HepG2 (cell line): ENCODE measurements around the gene THAP3. TPM values are rescaled to one million over a fixed set of nuclear protein-coding genes. Genes with fewer than 3 reads are reported as not detected.

Source experiments
- ATAC-seq: fragments of 200-7000 bp; cut with Tn5 transposase; 3 replicates; pipeline ENCODE4 v1.9.1; 2020; ENCODE audit warnings: mild to moderate bottlenecking, moderate library complexity
- BruUV-seq: library from RNA; stranded (reverse); fragments of 400-500 nt; replicated peaks from 2 replicates; lab custom pipeline; 2021; lab: Mats Ljungman, UMichigan
- CTCF ChIA-PET: fragments of 300-600 bp; formaldehyde crosslinking; extraction: SDS; loops from one replicate; lab custom pipeline; 2021; ENCODE audit warnings: low total read pairs, inconsistent platforms, low intra/inter-chr PET ratio; lab: Yijun Ruan, JAX
- POLR2A ChIA-PET: fragments of 350-600 bp; sonication (Branson Sonifier 250); formaldehyde crosslinking; loops from one replicate; lab custom pipeline; 2020; ENCODE audit warnings: antibody characterized with exemption, inconsistent platforms; lab: Yijun Ruan, JAX
- DNase-seq: peaks from one replicate; pipeline ENCODE4 v3.0.0-alpha.2; 2015; ENCODE audit warnings: low spot score
- FAIRE-seq: peaks from 3 replicates; lab custom pipeline; 2011; peaks lifted over from hg19 to GRCh38; lab: Jason Lieb, UNC
- H2AFZ ChIP-seq: one replicate; pipeline ENCODE4 v1.6.1; 2011; ENCODE audit warnings: low read length, inconsistent platforms
- H3K27ac ChIP-seq: fragments of 300-600 bp; 3 replicates; pipeline ENCODE4 v1.8.0; 2011; ENCODE audit warnings: mixed run types, mild to moderate bottlenecking, mixed read lengths, low read length, inconsistent platforms; ENCODE audit not compliant: insufficient read depth; ENCODE audit errors: extremely low read length
- H3K27me3 ChIP-seq, 2 experiments: fragments of 200-600 bp in 1 of 2; 2 replicates in 1 of 2; 3 replicates in 1 of 2; pipeline versions ENCODE4 v1.6.0 to v1.8.0; 2011; ENCODE audit warnings: low read length in 2 of 2, mild to moderate bottlenecking in 2 of 2, moderate library complexity in 2 of 2, inconsistent platforms in 1 of 2; ENCODE audit not compliant: insufficient read depth in 2 of 2, control insufficient read depth in 1 of 2
- H3K36me3 ChIP-seq, 2 experiments: fragments of 200-600 bp in 1 of 2; replicated peaks in 1 of 2; 2 replicates in 1 of 2; 3 replicates in 1 of 2; pipeline versions ENCODE4 v1.5.1 to v1.8.0; 2011; ENCODE audit warnings: low read length in 2 of 2, inconsistent platforms in 1 of 2; ENCODE audit not compliant: insufficient read depth in 2 of 2, control insufficient read depth in 1 of 2
- H3K4me1 ChIP-seq: 2 replicates; pipeline ENCODE4 v1.5.1; 2012; ENCODE audit warnings: low read length, inconsistent platforms; ENCODE audit not compliant: insufficient read depth
- H3K4me2 ChIP-seq: 2 replicates; pipeline ENCODE4 v1.6.0; 2011; ENCODE audit warnings: low read depth, low read length, inconsistent platforms
- H3K4me3 ChIP-seq, 3 experiments: fragments of 200-600 bp in 1 of 3; sonication (generic), shearing (Covaris generic) in 1 of 3; replicated peaks in 1 of 3; 2 replicates each; pipeline ENCODE4 v1.5.1; 2011 to 2016; ENCODE audit warnings: low read length in 3 of 3, inconsistent platforms in 2 of 3, low read depth in 2 of 3, mild to moderate bottlenecking in 2 of 3, control low read depth in 1 of 3, mixed read lengths in 1 of 3; ENCODE audit not compliant: insufficient read depth in 1 of 3
- H3K79me2 ChIP-seq: one replicate; pipeline ENCODE4 v1.6.1; 2011; ENCODE audit warnings: low read length, inconsistent platforms; ENCODE audit not compliant: insufficient read depth
- H3K9ac ChIP-seq: 2 replicates; pipeline ENCODE4 v1.6.0; 2011; ENCODE audit warnings: mild to moderate bottlenecking, low read depth, low read length, inconsistent platforms; ENCODE audit not compliant: insufficient read depth
- H3K9me3 ChIP-seq: 2 replicates; pipeline ENCODE4 v1.5.1; 2012; ENCODE audit warnings: mild to moderate bottlenecking, low read length
- H4K20me1 ChIP-seq: 2 replicates; pipeline ENCODE4 v1.6.0; 2011; ENCODE audit warnings: inconsistent platforms, mild to moderate bottlenecking, low read length, moderate library complexity; ENCODE audit not compliant: insufficient read depth
- AGO1 ChIP-seq: fragments of 200-400 bp; formaldehyde crosslinking; IDR thresholded peaks from 2 replicates; pipeline ENCODE4 v1.6.1; 2017; ENCODE audit warnings: mild to moderate bottlenecking, low read depth, low read length, moderate library complexity; ENCODE audit not compliant: poor library complexity, severe bottlenecking
- AGO2 ChIP-seq: fragments of 200-400 bp; formaldehyde crosslinking; optimal IDR thresholded peaks from 2 replicates; pipeline ENCODE3; 2017; ENCODE audit warnings: mild to moderate bottlenecking, low read depth, low read length, moderate library complexity
- RBM22 ChIP-seq: fragments of 200-400 bp; formaldehyde crosslinking; optimal IDR thresholded peaks from 2 replicates; pipeline ENCODE3; 2017; ENCODE audit warnings: mild to moderate bottlenecking, low read length, moderate library complexity
- SRY ChIP-seq: sonication (generic); formaldehyde crosslinking; IDR thresholded peaks from 2 replicates; pipeline ENCODE4 v1.8.0; 2022; ENCODE audit warnings: mild to moderate bottlenecking, missing genetic modification reagents
- WGBS: methylation state at CpG from one replicate; pipeline ENCODE4 v1.1.6; 2017; ENCODE audit warnings: low lambda C conversion rate; 5-methylcytosine and 5-hydroxymethylcytosine counted together
- in situ Hi-C: cut with HindIII; loops from 2 replicates; pipeline ENCODE4 v1.10.0; 2017; ENCODE audit warnings: low pct_unique_long_range_greater_than_20kb; ENCODE audit not compliant: extremely low pct_ligation_motif_present
- intact Hi-C: fragments of 100-400 bp; cut with micrococcal nuclease; formaldehyde crosslinking; loops from one replicate; pipeline ENCODE4 v1.10.0; 2022; ENCODE audit not compliant: unreplicated experiment
- polyA plus RNA-seq, 8 experiments: library from polyadenylated mRNA; depleted of rRNA in 3 of 8; stranded (reverse) in 7 of 8; unstranded in 1 of 8; fragments of >200 nt; fragmentation: Illumina TruSeq in 4 of 8; extraction: Trizol in 4 of 8; gene quantifications; 2 replicates each; pipeline versions ENCODE4 v1.2.1 to v1.2.3, GENCODE V29; 2011 to 2016; ENCODE audit warnings: low read depth in 4 of 8, missing spikeins in 1 of 8, mixed read lengths in 1 of 8; ENCODE audit not compliant: insufficient read depth in 1 of 8
- total RNA-seq, 5 experiments: library from RNA; depleted of rRNA; stranded (reverse); fragments of >200 nt; fragmentation: Illumina TruSeq; extraction: Trizol; gene quantifications; 2 replicates each; pipeline ENCODE4 v1.2.3, GENCODE V29; 2016; ENCODE audit warnings: low read depth in 1 of 5
- TF ChIP-seq, protein P1 (sequence below): sonication (generic); formaldehyde crosslinking; IDR thresholded peaks from 2 replicates; pipeline ENCODE4 v1.5.1; 2020; ENCODE audit warnings: missing genetic modification reagents, mild to moderate bottlenecking, borderline replicate concordance
- TF ChIP-seq, protein P2 (sequence below): sonication (generic); formaldehyde crosslinking; IDR thresholded peaks from 2 replicates; pipeline ENCODE4 v1.4.0; 2020; ENCODE audit warnings: missing genetic modification reagents

THAP3 gene
- total and polyA plus RNA-seq, 2 of the 13 experiments (the other 11 are each of a cell fraction or from before 2014, with no cell fraction given), result 10.3 to 14.9 TPM

DNA sequence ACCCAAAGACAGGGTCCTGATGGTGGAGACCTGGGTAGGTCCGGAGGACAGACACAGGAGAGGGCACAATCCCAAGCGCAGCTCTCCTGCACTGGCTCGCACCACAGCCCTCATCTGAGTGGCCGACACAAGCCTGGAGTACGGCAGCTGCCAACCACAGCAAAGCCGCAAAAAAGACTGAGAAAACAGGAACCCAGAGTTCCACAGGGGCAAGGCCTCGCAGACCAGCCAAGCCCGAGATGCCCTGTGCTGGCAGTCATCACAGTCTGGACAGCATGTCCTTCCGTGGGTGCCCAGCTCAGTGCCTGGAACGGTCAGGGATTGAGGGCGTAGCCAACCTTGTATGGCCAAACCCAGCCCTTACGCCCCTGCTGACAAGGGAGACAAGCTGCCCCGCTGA, 33.4 kb upstream of the THAP3 start (continued):
- TF ChIP-seq, protein P1, sequence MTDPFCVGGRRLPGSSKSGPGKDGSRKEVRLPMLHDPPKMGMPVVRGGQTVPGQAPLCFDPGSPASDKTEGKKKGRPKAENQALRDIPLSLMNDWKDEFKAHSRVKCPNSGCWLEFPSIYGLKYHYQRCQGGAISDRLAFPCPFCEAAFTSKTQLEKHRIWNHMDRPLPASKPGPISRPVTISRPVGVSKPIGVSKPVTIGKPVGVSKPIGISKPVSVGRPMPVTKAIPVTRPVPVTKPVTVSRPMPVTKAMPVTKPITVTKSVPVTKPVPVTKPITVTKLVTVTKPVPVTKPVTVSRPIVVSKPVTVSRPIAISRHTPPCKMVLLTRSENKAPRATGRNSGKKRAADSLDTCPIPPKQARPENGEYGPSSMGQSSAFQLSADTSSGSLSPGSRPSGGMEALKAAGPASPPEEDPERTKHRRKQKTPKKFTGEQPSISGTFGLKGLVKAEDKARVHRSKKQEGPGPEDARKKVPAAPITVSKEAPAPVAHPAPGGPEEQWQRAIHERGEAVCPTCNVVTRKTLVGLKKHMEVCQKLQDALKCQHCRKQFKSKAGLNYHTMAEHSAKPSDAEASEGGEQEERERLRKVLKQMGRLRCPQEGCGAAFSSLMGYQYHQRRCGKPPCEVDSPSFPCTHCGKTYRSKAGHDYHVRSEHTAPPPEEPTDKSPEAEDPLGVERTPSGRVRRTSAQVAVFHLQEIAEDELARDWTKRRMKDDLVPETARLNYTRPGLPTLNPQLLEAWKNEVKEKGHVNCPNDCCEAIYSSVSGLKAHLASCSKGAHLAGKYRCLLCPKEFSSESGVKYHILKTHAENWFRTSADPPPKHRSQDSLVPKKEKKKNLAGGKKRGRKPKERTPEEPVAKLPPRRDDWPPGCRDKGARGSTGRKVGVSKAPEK, result no peak

DNA sequence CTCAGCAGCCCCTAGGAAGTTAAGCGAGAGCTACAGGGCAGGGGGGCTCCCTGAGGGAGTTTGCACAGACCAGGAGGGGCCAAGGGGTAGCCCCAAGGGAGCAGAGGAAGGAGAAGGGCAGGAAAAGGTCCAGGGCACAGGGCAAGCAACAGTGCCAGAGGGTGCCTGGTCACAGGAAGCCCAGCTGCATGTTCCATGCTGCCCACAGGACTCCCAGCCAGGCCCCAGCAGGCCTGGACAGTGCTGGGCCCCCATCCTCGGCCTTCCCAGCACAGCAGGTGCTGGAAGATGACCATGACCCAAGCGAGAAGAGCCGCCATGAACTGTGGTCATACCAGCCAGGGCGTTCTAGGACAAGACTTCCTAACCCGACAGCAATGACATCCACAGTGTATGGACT, 33.0 kb upstream of the THAP3 start:
- FAIRE-seq (no peak), ATAC-seq (no peak), DNase-seq (no peak)
- H3K9ac ChIP-seq, result no peak overlapping the region
- 98% methylated on average over 6 of the region's 6 CpGs for WGBS
- no TSS peak for BruUV-seq
- H3K4me1 ChIP-seq, result 0 out of 2 replicates have a peak, but pooled peaks cover 2% of the 10 kb centered on the region
- peaks cover 34 to 76% of the 10 kb centered on the region in 2 experiments for H3K36me3 ChIP-seq
- in situ Hi-C loops, result no loop called here
- H3K9me3 ChIP-seq, result no peaks in the 10 kb centered on the region
- H3K4me2 ChIP-seq, result no peak overlapping the region
- no peak overlapping the region for H3K4me3 ChIP-seq
- H4K20me1 ChIP-seq, result peaks cover 28% of the 10 kb centered on the region
- ChIA-PET CTCF (no interaction called here), POLR2A (interaction anchor here (0.6 to 1.4 kb wide), 2 partner anchors 9 to 39 kb away, joined by 3 to 5 read pairs; no protein-coding TSS in a partner anchor)
- TF ChIP-seq AGO2 (peak; percentile 44), SRY (CRISPR knock-in tag) (no peak)
- H3K27me3 ChIP-seq, result no peaks in the 10 kb centered on the region
- intact Hi-C loops, result no loop called here
- H2AFZ ChIP-seq, result no peak overlapping the region
- H3K27ac ChIP-seq, result no peak overlapping the region
- H3K79me2 ChIP-seq, result peaks cover 11% of the 10 kb centered on the region

DNA sequence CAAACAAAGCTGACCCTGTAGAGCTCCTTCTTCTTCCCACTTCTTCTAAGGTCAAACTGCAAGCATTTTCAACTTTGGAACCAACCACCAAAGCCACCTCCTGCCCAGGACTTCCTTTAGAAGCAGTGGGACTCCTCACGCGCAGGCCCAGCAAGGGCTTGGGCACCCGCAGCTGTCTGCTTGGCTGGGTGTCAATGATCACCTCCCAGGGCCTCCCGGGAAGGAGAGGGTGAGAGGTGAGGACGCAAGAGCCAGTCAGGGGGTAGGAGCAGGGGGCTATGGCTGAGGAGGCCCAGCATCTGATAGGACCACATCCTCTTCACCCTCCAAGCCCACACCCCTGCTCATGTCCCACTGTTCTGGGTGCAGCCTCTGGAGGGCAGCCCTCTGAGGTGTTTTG, 32.2 kb upstream of the THAP3 start:
- Histone ChIP-seq H3K9ac (no peak overlapping the region), H4K20me1 (peaks cover 36% of the 10 kb centered on the region), H3K36me3 (peaks cover 41 to 83% of the 10 kb centered on the region in 2 experiments), H3K79me2 (peaks cover 16% of the 10 kb centered on the region), H3K27me3 (no peaks in the 10 kb centered on the region), H3K4me3 (no peak overlapping the region), H3K4me2 (no peak overlapping the region), H2AFZ (no peak overlapping the region), H3K4me1 (peaks cover 10% of the 10 kb centered on the region), H3K9me3 (no peaks in the 10 kb centered on the region), H3K27ac (no peak overlapping the region)
- POLR2A ChIA-PET, result interaction anchor here (1.4 kb wide), 1 partner anchor 9 kb away, joined by 5 read pairs; no protein-coding TSS in a partner anchor
- TF ChIP-seq, protein P2, sequence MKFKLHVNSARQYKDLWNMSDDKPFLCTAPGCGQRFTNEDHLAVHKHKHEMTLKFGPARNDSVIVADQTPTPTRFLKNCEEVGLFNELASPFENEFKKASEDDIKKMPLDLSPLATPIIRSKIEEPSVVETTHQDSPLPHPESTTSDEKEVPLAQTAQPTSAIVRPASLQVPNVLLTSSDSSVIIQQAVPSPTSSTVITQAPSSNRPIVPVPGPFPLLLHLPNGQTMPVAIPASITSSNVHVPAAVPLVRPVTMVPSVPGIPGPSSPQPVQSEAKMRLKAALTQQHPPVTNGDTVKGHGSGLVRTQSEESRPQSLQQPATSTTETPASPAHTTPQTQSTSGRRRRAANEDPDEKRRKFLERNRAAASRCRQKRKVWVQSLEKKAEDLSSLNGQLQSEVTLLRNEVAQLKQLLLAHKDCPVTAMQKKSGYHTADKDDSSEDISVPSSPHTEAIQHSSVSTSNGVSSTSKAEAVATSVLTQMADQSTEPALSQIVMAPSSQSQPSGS (CRISPR knock-in tag), result no peak
- TF ChIP-seq RBM22 (peak; percentile 41), AGO1 (peak; percentile 12)
- FAIRE-seq, result no peak
- 92% methylated on average over 4 of the region's 5 CpGs for WGBS
- no peak for ATAC-seq
- BruUV-seq, result no TSS peak
- in situ Hi-C loops, result no loop called here
- CTCF ChIA-PET, result no interaction called here
- intact Hi-C loops, result no loop called here
- no peak for DNase-seq
